Measurements from ENCODE around the gene SLIT1. TPM values are rescaled to one million over a fixed set of nuclear protein-coding genes. Genes with fewer than 3 reads are reported as not detected.
A peak's percentile ranks its signal among the peaks of the same experiment; 100 is the strongest.

Gene SLIT1
- total RNA-seq, 1 donor from 2014 or later, result 0.03 TPM

- no peak for DNase-seq (ENCODE audit: low read depth)
Observed at GRCh38 chr10:97203220-97203619, 17.5 kb upstream of the SLIT1 start.

- DNase-seq (ENCODE audit: low read depth), result no peak
Observed at GRCh38 chr10:97200616-97201015, 14.9 kb upstream of the SLIT1 start.

- DNase-seq (ENCODE audit: low read depth), result no peak
Observed at GRCh38 chr10:97199152-97199551, 13.4 kb upstream of the SLIT1 start.

GRCh38 chr10:97197030-97197500, 11.3 kb upstream of the SLIT1 start:
- DNase-seq (ENCODE audit: low read depth), result no peak

- peak; percentile 40 for DNase-seq (ENCODE audit: low read depth)
Observed at GRCh38 chr10:97196223-97197029, 10.7 kb upstream of the SLIT1 start.

GRCh38 chr10:97195706-97196222, 10.0 kb upstream of the SLIT1 start:
- DNase-seq (ENCODE audit: low read depth), result no peak

- DNase-seq (ENCODE audit: low read depth), result no peak
Observed at GRCh38 chr10:97192952-97193435, 7.2 kb upstream of the SLIT1 start.

GRCh38 chr10:97190450-97190849, 4.7 kb upstream of the SLIT1 start:
- DNase-seq (ENCODE audit: low read depth), result no peak

- no peak for DNase-seq (ENCODE audit: low read depth)
Observed at GRCh38 chr10:97188261-97188711, 2.5 kb upstream of the SLIT1 start.

GRCh38 chr10:97186911-97187310, 1.2 kb upstream of the SLIT1 start:
- no peak for DNase-seq (ENCODE audit: low read depth)

GRCh38 chr10:97184971-97185325, 811 bp downstream of the SLIT1 start:
- DNase-seq (ENCODE audit: low read depth), result no peak

GRCh38 chr10:97183314-97183713, 2.4 kb downstream of the SLIT1 start:
- no peak for DNase-seq (ENCODE audit: low read depth)

- no peak for DNase-seq (ENCODE audit: low read depth)
Observed at GRCh38 chr10:97182288-97182990, 3.3 kb downstream of the SLIT1 start.

- DNase-seq (ENCODE audit: low read depth), result no peak
Observed at GRCh38 chr10:97180986-97181385, 4.8 kb downstream of the SLIT1 start.

GRCh38 chr10:97180363-97180755, 5.4 kb downstream of the SLIT1 start:
- DNase-seq (ENCODE audit: low read depth), result no peak

- no peak for DNase-seq (ENCODE audit: low read depth)
Observed at GRCh38 chr10:97179731-97180362, 5.9 kb downstream of the SLIT1 start.

- DNase-seq (ENCODE audit: low read depth), result no peak
Observed at GRCh38 chr10:97179311-97179710, 6.4 kb downstream of the SLIT1 start.

- no peak for DNase-seq (ENCODE audit: low read depth)
Observed at GRCh38 chr10:97178074-97178473, 7.7 kb downstream of the SLIT1 start.

- DNase-seq (ENCODE audit: low read depth), result no peak
Observed at GRCh38 chr10:97176226-97176625, 9.5 kb downstream of the SLIT1 start.

- DNase-seq (ENCODE audit: low read depth), result no peak
Observed at GRCh38 chr10:97175586-97175985, 10.2 kb downstream of the SLIT1 start.

- no peak for DNase-seq (ENCODE audit: low read depth)
Observed at GRCh38 chr10:97174941-97175340, 10.8 kb downstream of the SLIT1 start.

All from myocyte (in vitro differentiated cells).